Activated B cell treated with CpG ODN at 0.5 μM for 24 hours (primary cell): ENCODE data around the gene SPIB. TPM values are rescaled to one million over a fixed set of nuclear protein-coding genes. Genes with fewer than 3 reads are reported as not detected.

ENCODE experiments used
- ATAC-seq: fragments of 200-7000 bp; cut with Tn5 transposase; one replicate; pipeline ENCODE4 v1.10.0; 2021; ENCODE audit warnings: low read depth, mild to moderate bottlenecking, moderate library complexity
- CTCF ChIA-PET: fragments of 350-600 bp; sonication (Branson Sonifier 250); formaldehyde crosslinking; loops from one replicate; lab custom pipeline; 2021; ENCODE audit warnings: antibody characterized with exemption; lab: Charles Lee
- POLR2A ChIA-PET: fragments of 350-600 bp; sonication (Branson Sonifier 250); formaldehyde crosslinking; loops from one replicate; lab custom pipeline; 2021; ENCODE audit warnings: antibody characterized with exemption; lab: Charles Lee
- DNase-seq: peaks from one replicate; pipeline ENCODE4 v3.0.0; 2022
- H3K27ac Mint-ChIP-seq: one replicate; pipeline ENCODE4 v1.8.0; 2020; ENCODE audit warnings: mixed read lengths
- H3K27me3 Mint-ChIP-seq: one replicate; pipeline ENCODE4 v1.8.0; 2021; ENCODE audit warnings: mixed read lengths
- H3K36me3 Mint-ChIP-seq: one replicate; pipeline ENCODE4 v1.8.0; 2021; ENCODE audit warnings: low read depth, mixed read lengths
- H3K4me1 Mint-ChIP-seq: one replicate; pipeline ENCODE4 v1.8.0; 2021; ENCODE audit warnings: mixed read lengths
- H3K4me3 Mint-ChIP-seq: one replicate; pipeline ENCODE4 v1.8.0; 2020; ENCODE audit warnings: mild to moderate bottlenecking, mixed read lengths
- H3K9me3 Mint-ChIP-seq: one replicate; pipeline ENCODE4 v1.8.0; 2020; ENCODE audit warnings: mixed read lengths
- CTCF ChIP-seq: fragments of 200-600 bp; IDR thresholded peaks from one replicate; pipeline ENCODE4 v1.8.0; 2022; ENCODE audit warnings: antibody characterized with exemption, mild to moderate bottlenecking
- intact Hi-C: fragments of 100-400 bp; cut with micrococcal nuclease; formaldehyde crosslinking; loops from one replicate; pipeline ENCODE4 v1.15.1; 2024
- total RNA-seq: library from RNA; stranded (reverse); gene quantifications from 2 replicates; pipeline ENCODE4 v1.2.3, GENCODE V29; 2022

Gene SPIB
- total RNA-seq, 1 donor from 2014 or later, result 324 TPM

GRCh38 chr19:50393589-50393988 lies 25.1 kb upstream of the SPIB start:
- ChIA-PET POLR2A (no interaction called here), CTCF (no interaction called here)
- H3K27ac Mint-ChIP-seq, result no peak overlapping the region

GRCh38 chr19:50394017-50394416 lies 24.7 kb upstream of the SPIB start:
- no peak for ATAC-seq
- TF ChIP-seq CTCF, result no peak
- DNase-seq, result no peak
- H3K27ac Mint-ChIP-seq, result no peak overlapping the region
- H3K4me3 Mint-ChIP-seq, result no peak overlapping the region
- H3K9me3 Mint-ChIP-seq, result no peaks in the 10 kb centered on the region
- CTCF ChIA-PET, result no interaction called here
- intact Hi-C loops, result no loop called here
- H3K4me1 Mint-ChIP-seq, result no peaks in the 10 kb centered on the region
- H3K36me3 Mint-ChIP-seq, result peaks cover 29% of the 10 kb centered on the region
- POLR2A ChIA-PET, result interaction anchor here (0.7 kb wide), 1 partner anchor 16 kb away, joined by 3 read pairs; no protein-coding TSS in a partner anchor
- no peaks in the 10 kb centered on the region for H3K27me3 Mint-ChIP-seq

More at GRCh38 chr19:50393589-50393988, 25.1 kb upstream of the SPIB start:
- no peaks in the 10 kb centered on the region for H3K4me1 Mint-ChIP-seq
- H3K9me3 Mint-ChIP-seq, result no peaks in the 10 kb centered on the region
- ATAC-seq, result no peak
- no peak overlapping the region for H3K4me3 Mint-ChIP-seq
- TF ChIP-seq CTCF, result no peak
- peaks cover 28% of the 10 kb centered on the region for H3K36me3 Mint-ChIP-seq
- DNase-seq, result no peak
- intact Hi-C loops, result no loop called here
- H3K27me3 Mint-ChIP-seq, result no peaks in the 10 kb centered on the region

GRCh38 chr19:50398675-50399367 lies 19.9 kb upstream of the SPIB start:
- H3K27ac Mint-ChIP-seq, result no peak overlapping the region
- no peaks in the 10 kb centered on the region for H3K4me1 Mint-ChIP-seq
- no peak for TF ChIP-seq CTCF

GRCh38 chr19:50399368-50399745 lies 19.4 kb upstream of the SPIB start:
- ChIA-PET POLR2A (no interaction called here), CTCF (no interaction called here)
- H3K27ac Mint-ChIP-seq, result no peak overlapping the region

More at GRCh38 chr19:50398675-50399367, 19.9 kb upstream of the SPIB start:
- intact Hi-C loops, result no loop called here
- no peak overlapping the region for H3K4me3 Mint-ChIP-seq
- ChIA-PET POLR2A (interaction anchor here (0.5 kb wide), 1 partner anchor 699 kb away, joined by 13 read pairs; no protein-coding TSS in a partner anchor), CTCF (no interaction called here)
- no peak for DNase-seq
- no peaks in the 10 kb centered on the region for H3K27me3 Mint-ChIP-seq
- peaks cover 28% of the 10 kb centered on the region for H3K36me3 Mint-ChIP-seq
- no peaks in the 10 kb centered on the region for H3K9me3 Mint-ChIP-seq
- ATAC-seq, result no peak

More at GRCh38 chr19:50399368-50399745, 19.4 kb upstream of the SPIB start:
- no peak for TF ChIP-seq CTCF
- intact Hi-C loops, result no loop called here
- no peak overlapping the region for H3K4me3 Mint-ChIP-seq
- ATAC-seq (no peak), DNase-seq (no peak)
- no peaks in the 10 kb centered on the region for H3K27me3 Mint-ChIP-seq
- no peaks in the 10 kb centered on the region for H3K9me3 Mint-ChIP-seq
- peaks cover 29% of the 10 kb centered on the region for H3K36me3 Mint-ChIP-seq
- H3K4me1 Mint-ChIP-seq, result no peaks in the 10 kb centered on the region
